DOHH2 (cell line): Measurements from ENCODE around the gene TET2.

Experiments used
- H3F3A ChIP-seq: fragments of 200-600 bp; sonication (generic), shearing (Covaris generic); 2 replicates; pipeline ENCODE4 v1.6.0; 2016; ENCODE audit warnings: antibody characterized with exemption, mild to moderate bottlenecking; ENCODE audit not compliant: control insufficient read depth, insufficient read depth
- H3K27ac ChIP-seq: fragments of 200-600 bp; sonication (generic); 2 replicates; pipeline ENCODE4 v1.5.1; 2014; ENCODE audit warnings: low read depth, mild to moderate bottlenecking, low read length, moderate library complexity
- H3K27me3 ChIP-seq: fragments of 200-600 bp; sonication (generic); 2 replicates; pipeline ENCODE4 v1.6.1; 2014; ENCODE audit warnings: mild to moderate bottlenecking, low read length, mixed read lengths; ENCODE audit not compliant: control insufficient read depth
- H3K36me3 ChIP-seq: fragments of 200-600 bp; sonication (generic); 2 replicates; pipeline ENCODE4 v1.6.1; 2014; ENCODE audit warnings: mild to moderate bottlenecking, low read length, moderate library complexity, mixed read lengths; ENCODE audit not compliant: control insufficient read depth
- H3K4me1 ChIP-seq: fragments of 200-600 bp; sonication (generic); 2 replicates; pipeline ENCODE4 v1.6.1; 2014; ENCODE audit warnings: mild to moderate bottlenecking, low read length, mixed read lengths; ENCODE audit not compliant: control insufficient read depth
- H3K4me2 ChIP-seq: fragments of 200-600 bp; sonication (generic); 2 replicates; pipeline ENCODE4 v1.6.0; 2014; ENCODE audit warnings: mild to moderate bottlenecking, low read length, moderate library complexity
- H3K4me3 ChIP-seq: fragments of 200-600 bp; sonication (generic); 2 replicates; pipeline ENCODE4 v1.5.1; 2014; ENCODE audit warnings: mild to moderate bottlenecking, low read length, mixed read lengths
- H3K79me2 ChIP-seq: fragments of 200-600 bp; sonication (generic); 2 replicates; pipeline ENCODE4 v1.6.1; 2014; ENCODE audit warnings: mild to moderate bottlenecking, low read length, mixed read lengths; ENCODE audit not compliant: control insufficient read depth
- H3K9me2 ChIP-seq: fragments of 200-600 bp; sonication (generic); replicated peaks from 2 replicates; pipeline ENCODE4 v1.6.1; 2014; ENCODE audit warnings: mild to moderate bottlenecking, low read length, mixed read lengths; ENCODE audit not compliant: control insufficient read depth
- H3K9me3 ChIP-seq: fragments of 200-600 bp; sonication (generic); 2 replicates; pipeline ENCODE4 v1.6.1; 2014; ENCODE audit warnings: antibody characterized with exemption, low read length, mixed read lengths; ENCODE audit not compliant: control insufficient read depth, insufficient read depth
- H4K20me1 ChIP-seq: fragments of 200-600 bp; sonication (generic); 2 replicates; pipeline ENCODE4 v1.6.0; 2014; ENCODE audit warnings: low read depth, mild to moderate bottlenecking, antibody characterized with exemption, low read length, moderate library complexity; ENCODE audit not compliant: control insufficient read depth, insufficient read depth
- EZH2phosphoT487 ChIP-seq: fragments of 200-600 bp; sonication (generic); IDR thresholded peaks from 2 replicates; pipeline ENCODE4 v1.6.1; 2017; ENCODE audit warnings: borderline replicate concordance, mild to moderate bottlenecking, antibody characterized with exemption, low read length, moderate library complexity, mixed read lengths
- TF ChIP-seq, protein P1 (sequence below): fragments of 200-600 bp; sonication (generic); IDR thresholded peaks from one replicate; pipeline ENCODE4 v1.5.1; 2014; ENCODE audit warnings: antibody characterized with exemption, mild to moderate bottlenecking, low read depth, low read length; ENCODE audit not compliant: poor library complexity, severe bottlenecking

TET2 gene

DNA sequence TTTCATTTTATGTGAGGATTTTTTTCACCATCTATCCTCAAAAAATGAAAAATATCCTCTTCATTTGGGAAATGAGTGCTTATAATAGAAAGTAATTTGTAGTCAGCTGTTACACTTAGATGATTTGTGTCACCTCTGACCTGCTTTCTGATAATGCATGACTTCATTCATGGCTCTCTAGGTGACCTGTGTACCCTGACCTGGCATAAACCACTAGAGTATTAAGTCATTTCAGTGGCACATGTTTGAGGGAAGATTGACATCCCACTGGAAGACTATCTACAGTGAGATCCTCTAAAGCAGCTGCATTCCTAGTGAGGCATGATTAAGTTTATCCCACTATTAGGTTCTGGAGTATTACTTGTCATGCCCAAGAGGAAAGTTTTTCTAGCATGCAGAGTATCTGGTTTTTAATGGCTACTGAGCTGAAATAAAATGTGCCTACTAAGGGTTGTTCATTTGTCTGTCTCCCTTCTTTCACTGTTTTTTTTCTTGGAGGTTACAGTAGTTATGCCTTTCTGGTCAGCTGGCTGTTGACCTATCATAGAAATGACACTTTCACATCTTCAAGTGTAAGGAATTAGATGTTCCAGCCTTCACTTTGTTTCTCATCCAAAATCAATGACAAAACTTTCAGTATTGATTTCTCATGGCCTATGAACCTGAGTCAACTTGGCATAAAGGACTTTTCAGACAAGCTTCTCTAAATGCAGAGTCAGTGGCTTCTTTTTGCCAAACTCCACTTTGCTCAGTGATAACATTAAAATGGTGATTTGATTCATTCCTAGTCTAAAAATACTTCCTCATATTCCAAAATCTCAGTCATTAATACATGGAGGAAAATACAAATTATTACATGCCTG is 33.1 kb downstream of the TET2 start:
- no peak for TF ChIP-seq EZH2phosphoT487
- TF ChIP-seq, protein P1, sequence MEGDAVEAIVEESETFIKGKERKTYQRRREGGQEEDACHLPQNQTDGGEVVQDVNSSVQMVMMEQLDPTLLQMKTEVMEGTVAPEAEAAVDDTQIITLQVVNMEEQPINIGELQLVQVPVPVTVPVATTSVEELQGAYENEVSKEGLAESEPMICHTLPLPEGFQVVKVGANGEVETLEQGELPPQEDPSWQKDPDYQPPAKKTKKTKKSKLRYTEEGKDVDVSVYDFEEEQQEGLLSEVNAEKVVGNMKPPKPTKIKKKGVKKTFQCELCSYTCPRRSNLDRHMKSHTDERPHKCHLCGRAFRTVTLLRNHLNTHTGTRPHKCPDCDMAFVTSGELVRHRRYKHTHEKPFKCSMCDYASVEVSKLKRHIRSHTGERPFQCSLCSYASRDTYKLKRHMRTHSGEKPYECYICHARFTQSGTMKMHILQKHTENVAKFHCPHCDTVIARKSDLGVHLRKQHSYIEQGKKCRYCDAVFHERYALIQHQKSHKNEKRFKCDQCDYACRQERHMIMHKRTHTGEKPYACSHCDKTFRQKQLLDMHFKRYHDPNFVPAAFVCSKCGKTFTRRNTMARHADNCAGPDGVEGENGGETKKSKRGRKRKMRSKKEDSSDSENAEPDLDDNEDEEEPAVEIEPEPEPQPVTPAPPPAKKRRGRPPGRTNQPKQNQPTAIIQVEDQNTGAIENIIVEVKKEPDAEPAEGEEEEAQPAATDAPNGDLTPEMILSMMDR = no peak
- Histone ChIP-seq H3K79me2 (no peaks in the 10 kb centered on the region), H3K4me1 (no peaks in the 10 kb centered on the region), H4K20me1 (no peaks in the 10 kb centered on the region), H3K4me2 (no peak overlapping the region), H3K9me2 (no peaks in the 10 kb centered on the region), H3K27me3 (no peaks in the 10 kb centered on the region), H3K36me3 (no peaks in the 10 kb centered on the region), H3F3A (no peaks in the 10 kb centered on the region), H3K9me3 (no peaks in the 10 kb centered on the region), H3K27ac (no peak overlapping the region), H3K4me3 (no peak overlapping the region)

DNA sequence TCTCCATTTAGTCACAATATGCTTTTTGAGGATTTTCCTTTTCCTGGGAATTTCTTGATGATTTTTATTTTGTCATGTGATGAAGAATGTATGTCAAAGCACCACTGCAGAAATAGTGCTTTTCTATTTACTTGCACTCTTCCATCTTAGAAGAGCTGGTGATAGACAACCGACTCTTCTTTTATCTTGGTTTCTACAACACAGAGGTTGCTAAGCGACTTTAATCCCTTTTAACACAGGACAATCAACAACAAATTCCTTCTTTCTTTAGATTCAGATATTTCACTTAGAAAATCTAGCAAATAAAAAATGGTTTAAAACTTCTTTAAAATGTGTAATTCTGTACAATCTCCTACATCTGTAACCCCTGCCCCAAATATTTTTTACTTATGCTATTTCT is 34.6 kb downstream of the TET2 start:
- Histone ChIP-seq H3K4me3 (no peak overlapping the region), H3F3A (no peaks in the 10 kb centered on the region), H3K4me2 (no peak overlapping the region), H3K36me3 (no peaks in the 10 kb centered on the region), H4K20me1 (no peaks in the 10 kb centered on the region), H3K9me2 (no peaks in the 10 kb centered on the region), H3K27me3 (no peaks in the 10 kb centered on the region), H3K9me3 (no peaks in the 10 kb centered on the region), H3K4me1 (no peaks in the 10 kb centered on the region), H3K79me2 (no peaks in the 10 kb centered on the region), H3K27ac (no peak overlapping the region)
- TF ChIP-seq EZH2phosphoT487 = no peak
- TF ChIP-seq, protein P1 = no peak

DNA sequence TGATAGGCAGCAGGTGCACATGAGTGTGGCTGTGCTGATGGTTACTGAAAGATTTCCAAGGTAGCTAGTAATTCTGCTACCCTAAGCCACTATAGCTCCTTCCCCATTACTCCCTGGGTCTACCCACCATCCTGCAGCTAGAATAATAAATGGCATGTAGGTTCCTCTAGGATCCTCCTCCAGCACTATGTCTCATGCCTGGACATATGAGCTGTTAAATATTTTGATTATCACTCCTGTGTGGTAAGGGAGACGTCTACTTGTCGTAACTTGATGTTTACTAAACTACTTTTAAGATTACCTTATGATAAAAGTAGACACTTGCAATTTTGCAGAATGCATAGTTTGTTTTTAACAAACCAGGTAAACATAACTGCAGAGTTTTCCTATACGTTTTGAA is 35.5 kb downstream of the TET2 start:
- no peaks in the 10 kb centered on the region for H3K4me1 ChIP-seq
- H3K36me3 ChIP-seq = no peaks in the 10 kb centered on the region
- H3K9me2 ChIP-seq = no peaks in the 10 kb centered on the region
- TF ChIP-seq EZH2phosphoT487 = no peak
- TF ChIP-seq, protein P1 = no peak
- no peaks in the 10 kb centered on the region for H3K9me3 ChIP-seq
- no peaks in the 10 kb centered on the region for H3K27me3 ChIP-seq
- H3K79me2 ChIP-seq = no peaks in the 10 kb centered on the region
- no peak overlapping the region for H3K4me2 ChIP-seq
- no peak overlapping the region for H3K27ac ChIP-seq
- no peaks in the 10 kb centered on the region for H3F3A ChIP-seq
- no peaks in the 10 kb centered on the region for H4K20me1 ChIP-seq
- no peak overlapping the region for H3K4me3 ChIP-seq
